Mesendoderm (in vitro differentiated cells): ENCODE data around the gene NIF3L1.

ENCODE experiments used
- DNase-seq: peaks from one replicate; pipeline ENCODE4 v3.0.0; 2013
- H2AK5ac ChIP-seq: 2 replicates; pipeline ENCODE4 v1.6.1; 2013; ENCODE audit warnings: low read length, inconsistent platforms
- H2BK120ac ChIP-seq: 2 replicates; pipeline ENCODE4 v1.6.1; 2013; ENCODE audit warnings: low read depth, mild to moderate bottlenecking, low read length, moderate library complexity, mixed read lengths
- H2BK15ac ChIP-seq: replicated peaks from 2 replicates; pipeline ENCODE4 v1.6.1; 2013; ENCODE audit warnings: low read depth, mild to moderate bottlenecking, moderate library complexity
- H2BK5ac ChIP-seq: 2 replicates; pipeline ENCODE4 v1.6.1; 2013; ENCODE audit warnings: low read length, inconsistent platforms
- H3K18ac ChIP-seq: 2 replicates; pipeline ENCODE4 v1.6.1; 2013; ENCODE audit warnings: mild to moderate bottlenecking, low read length, mixed read lengths
- H3K23ac ChIP-seq: one replicate; pipeline ENCODE4 v1.6.1; 2013; ENCODE audit warnings: low read length
- H3K27ac ChIP-seq: 2 replicates; pipeline ENCODE4 v1.5.1; 2013; ENCODE audit warnings: low read depth, mild to moderate bottlenecking, inconsistent platforms, low read length, moderate library complexity
- H3K27me3 ChIP-seq: 2 replicates; pipeline ENCODE4 v1.6.1; 2013; ENCODE audit warnings: low read length, control low read depth, mild to moderate bottlenecking, inconsistent platforms; ENCODE audit not compliant: insufficient read depth, poor library complexity
- H3K36me3 ChIP-seq: 2 replicates; pipeline ENCODE4 v1.6.1; 2013; ENCODE audit warnings: low read length, inconsistent platforms; ENCODE audit not compliant: control insufficient read depth, insufficient read depth
- H3K4ac ChIP-seq: one replicate; pipeline ENCODE4 v1.6.1; 2013; ENCODE audit warnings: low read depth, mild to moderate bottlenecking, low read length, moderate library complexity
- H3K4me1 ChIP-seq: 2 replicates; pipeline ENCODE4 v1.6.1; 2013; ENCODE audit warnings: low read depth, low read length, inconsistent platforms; ENCODE audit not compliant: control insufficient read depth
- H3K4me2 ChIP-seq: 2 replicates; pipeline ENCODE4 v1.6.1; 2013; ENCODE audit warnings: low read length
- H3K4me3 ChIP-seq: 2 replicates; pipeline ENCODE4 v1.5.1; 2013; ENCODE audit warnings: mild to moderate bottlenecking, low read length
- H3K56ac ChIP-seq: one replicate; pipeline ENCODE4 v1.6.1; 2013; ENCODE audit warnings: low read length
- H3K79me1 ChIP-seq: 2 replicates; pipeline ENCODE4 v1.6.1; 2013; ENCODE audit warnings: low read length, inconsistent platforms
- H3K79me2 ChIP-seq: 2 replicates; pipeline ENCODE4 v1.6.1; 2013; ENCODE audit warnings: mild to moderate bottlenecking, low read length; ENCODE audit not compliant: control insufficient read depth, insufficient read depth
- H3K9ac ChIP-seq: 2 replicates; pipeline ENCODE4 v1.6.1; 2013; ENCODE audit warnings: low read length, inconsistent platforms
- H4K5ac ChIP-seq: one replicate; pipeline ENCODE4 v1.6.1; 2013; ENCODE audit warnings: low read length
- H4K8ac ChIP-seq: one replicate; pipeline ENCODE4 v1.6.1; 2013; ENCODE audit warnings: low read depth, mild to moderate bottlenecking, control low read depth, low read length, moderate library complexity
- WGBS: extraction: QIAGEN DNeasy Blood & Tissue Kit; methylation state at CpG from one replicate; pipeline ENCODE4 v1.1.7; 2013; ENCODE audit warnings: low lambda C conversion rate, missing lambda C conversion rate; ENCODE audit not compliant: insufficient coverage; ENCODE audit errors: extremely low coverage; 5-methylcytosine and 5-hydroxymethylcytosine counted together

The NIF3L1 gene

DNA sequence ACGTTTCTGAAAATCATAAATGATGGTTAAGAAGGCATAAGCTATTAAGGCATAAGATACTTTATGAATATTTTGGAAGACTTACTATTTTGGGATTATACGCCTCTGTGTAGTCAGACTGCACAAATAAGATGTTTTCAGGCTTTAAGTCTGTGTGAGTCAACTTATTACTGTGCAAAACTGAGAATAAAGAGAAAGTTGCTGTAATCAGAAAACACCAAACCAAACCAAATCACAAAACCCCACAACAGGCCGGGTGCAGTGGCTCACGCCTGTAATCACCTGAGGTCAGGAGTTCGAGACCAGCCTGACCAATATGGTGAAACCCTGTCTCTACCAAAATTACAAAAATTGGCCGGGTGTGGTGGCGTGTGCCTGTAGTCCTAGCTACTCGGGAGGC, 32.4 kb upstream of the NIF3L1 start:
- Histone ChIP-seq H3K56ac (no peak overlapping the region), H4K8ac (no peak overlapping the region), H2AK5ac (no peak overlapping the region), H3K36me3 (no peaks in the 10 kb centered on the region), H4K5ac (no peak overlapping the region), H2BK120ac (no peak overlapping the region), H3K4me1 (peaks cover 2% of the 10 kb centered on the region), H3K4me2 (no peak overlapping the region), H2BK5ac (no peak overlapping the region), H3K4me3 (no peak overlapping the region), H2BK15ac (no peak overlapping the region), H3K27ac (no peak overlapping the region), H3K4ac (no peak overlapping the region), H3K9ac (no peak overlapping the region), H3K79me1 (no peaks in the 10 kb centered on the region), H3K27me3 (no peaks in the 10 kb centered on the region), H3K18ac (no peak overlapping the region), H3K23ac (no peak overlapping the region), H3K79me2 (peaks cover 13% of the 10 kb centered on the region)
- no peak for DNase-seq
- WGBS = no CpG with 5 or more reads among the region's 8 CpGs

DNA sequence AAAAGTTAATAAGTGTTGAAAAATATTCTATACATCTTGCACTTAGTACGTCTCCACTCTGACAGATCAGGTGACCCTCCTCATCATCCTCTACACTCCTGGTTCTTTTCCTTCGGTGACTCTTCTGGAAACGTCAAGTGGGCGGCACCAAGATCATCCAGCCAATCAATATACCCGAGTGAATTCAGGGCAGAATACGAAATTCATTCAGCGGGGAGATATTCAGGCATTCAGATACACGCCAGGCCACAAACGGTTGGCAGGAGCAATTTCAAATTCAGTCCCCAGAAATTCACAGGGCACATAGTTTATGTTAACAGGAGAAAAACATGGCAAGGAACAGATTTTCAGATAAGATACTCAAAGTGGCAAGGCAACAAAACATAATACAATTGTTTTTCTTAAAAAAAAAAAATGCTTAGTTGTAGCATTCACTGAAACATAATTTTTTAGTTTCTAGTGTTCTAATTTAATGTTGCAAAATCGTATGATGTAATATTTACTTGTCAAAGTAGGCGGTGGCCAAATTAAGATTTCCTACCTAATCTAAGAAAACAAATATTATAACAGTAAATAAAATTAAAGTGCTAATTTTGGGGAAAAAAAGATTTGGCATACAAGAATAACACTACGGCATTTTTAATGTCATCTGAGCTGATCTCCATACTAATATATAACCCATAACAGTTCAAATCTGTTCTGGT, 28.9 kb upstream of the NIF3L1 start:
- no peak overlapping the region for H3K4me3 ChIP-seq

DNA sequence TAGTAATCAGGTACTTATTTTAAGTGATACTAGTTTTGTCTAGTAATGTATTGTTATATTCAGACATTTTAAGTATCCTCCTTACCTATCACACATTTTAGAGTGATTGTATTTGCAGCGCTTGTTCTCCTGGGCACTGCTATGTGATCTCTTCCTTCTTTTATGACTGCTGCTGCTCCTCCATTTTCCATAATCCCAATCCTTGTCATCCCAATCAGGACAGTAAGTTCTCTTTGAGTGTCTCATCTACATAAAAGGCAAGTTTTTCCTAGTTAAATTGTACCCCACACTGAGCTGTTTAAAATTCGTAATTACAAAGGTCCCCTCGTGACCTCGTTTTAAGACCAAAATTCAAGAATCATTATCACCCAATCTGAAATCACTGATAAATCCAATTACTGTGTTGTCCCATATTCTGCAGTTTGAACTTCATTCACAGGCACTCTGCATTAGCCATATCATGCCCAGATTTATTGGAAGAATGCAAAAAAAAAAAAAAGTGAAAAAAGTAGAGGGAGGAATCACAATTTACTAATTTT, 27.5 kb upstream of the NIF3L1 start:
- Histone ChIP-seq H3K18ac (no peak overlapping the region), H3K23ac (no peak overlapping the region), H3K36me3 (no peaks in the 10 kb centered on the region), H2BK120ac (no peak overlapping the region), H3K79me1 (peaks cover 3% of the 10 kb centered on the region), H3K27ac (no peak overlapping the region), H3K4me2 (peak overlapping the region; percentile 32), H2AK5ac (no peak overlapping the region), H3K4ac (no peak overlapping the region), H3K79me2 (peaks cover 33% of the 10 kb centered on the region), H3K4me3 (no peak overlapping the region), H2BK15ac (no peak overlapping the region), H3K9ac (peak overlapping the region; percentile 46), H4K8ac (no peak overlapping the region), H3K56ac (peak overlapping the region; percentile 26), H2BK5ac (no peak overlapping the region), H4K5ac (no peak overlapping the region), H3K27me3 (no peaks in the 10 kb centered on the region), H3K4me1 (peaks cover 2% of the 10 kb centered on the region)
- no peak for DNase-seq
- no CpG with 5 or more reads among the region's 4 CpGs for WGBS

More for the DNA sequence above, 28.9 kb upstream of the NIF3L1 start:
- Histone ChIP-seq H3K79me2 (peaks cover 33% of the 10 kb centered on the region), H3K27ac (no peak overlapping the region), H3K36me3 (no peaks in the 10 kb centered on the region), H3K79me1 (peaks cover 3% of the 10 kb centered on the region), H2BK15ac (no peak overlapping the region), H2BK5ac (no peak overlapping the region), H3K4me2 (no peak overlapping the region), H3K56ac (no peak overlapping the region), H2AK5ac (no peak overlapping the region), H3K4ac (no peak overlapping the region), H2BK120ac (no peak overlapping the region), H3K23ac (no peak overlapping the region), H3K18ac (no peak overlapping the region), H3K27me3 (no peaks in the 10 kb centered on the region), H3K4me1 (peaks cover 2% of the 10 kb centered on the region), H3K9ac (no peak overlapping the region), H4K5ac (no peak overlapping the region), H4K8ac (no peak overlapping the region)
- peak; percentile 21 for DNase-seq
- no CpG with 5 or more reads among the region's 12 CpGs for WGBS

DNA sequence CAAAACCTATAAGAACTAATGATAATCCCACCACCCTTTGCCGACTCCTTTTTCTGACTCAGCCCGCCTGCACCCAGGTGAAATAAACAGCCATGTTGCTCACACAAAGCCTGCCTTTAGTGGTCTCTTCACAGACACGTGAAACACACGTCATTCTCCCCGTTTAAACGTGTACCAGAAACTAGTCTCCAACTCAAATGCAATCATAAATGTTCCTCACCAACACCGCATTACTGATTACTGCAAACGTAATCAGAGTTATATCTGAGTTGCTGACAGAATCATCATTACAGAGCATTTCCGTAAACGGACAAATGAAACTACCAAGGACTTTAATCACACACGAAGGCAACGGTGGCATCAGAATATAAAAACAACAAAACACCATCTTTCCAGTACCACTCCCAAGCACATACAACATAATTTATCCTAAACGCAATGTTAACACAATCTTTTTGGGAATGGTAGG, 26.6 kb upstream of the NIF3L1 start:
- Histone ChIP-seq H2BK5ac (no peak overlapping the region), H3K36me3 (no peaks in the 10 kb centered on the region), H3K79me2 (peaks cover 33% of the 10 kb centered on the region), H3K79me1 (peaks cover 3% of the 10 kb centered on the region), H3K23ac (no peak overlapping the region), H3K4me2 (peak overlapping the region; percentile 95), H3K27ac (no peak overlapping the region), H2AK5ac (peak overlapping the region; percentile 69), H3K18ac (no peak overlapping the region), H4K8ac (no peak overlapping the region), H4K5ac (no peak overlapping the region), H3K4me3 (peak overlapping the region; percentile 94), H3K9ac (peak overlapping the region; percentile 99), H3K4ac (no peak overlapping the region), H3K4me1 (peaks cover 2% of the 10 kb centered on the region), H2BK120ac (no peak overlapping the region), H3K27me3 (no peaks in the 10 kb centered on the region), H2BK15ac (no peak overlapping the region), H3K56ac (peak overlapping the region; percentile 99)
- WGBS = no CpG with 5 or more reads among the region's 13 CpGs
- peak; percentile 67 for DNase-seq

DNA sequence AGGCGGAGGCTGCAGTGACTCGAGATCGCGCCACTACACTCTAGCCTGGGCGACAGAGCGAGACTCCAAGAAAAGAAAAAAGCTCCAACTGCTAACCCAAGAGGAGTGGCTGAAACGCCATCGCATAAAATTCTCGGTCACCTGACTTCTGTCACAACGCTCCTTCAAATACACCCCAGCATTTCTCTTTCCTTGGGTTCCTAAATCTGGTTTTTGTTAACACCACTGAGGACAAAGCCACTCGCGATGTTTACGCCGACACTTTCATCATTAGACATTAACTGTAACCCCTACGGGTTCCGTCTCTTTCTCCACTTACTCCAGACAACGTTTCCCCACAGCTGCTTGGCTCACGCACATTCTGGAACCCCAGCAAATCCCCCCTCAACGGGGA, 25.4 kb upstream of the NIF3L1 start:
- peak overlapping the region; percentile 99 for H3K9ac ChIP-seq
- H4K5ac ChIP-seq = no peak overlapping the region
- peak overlapping the region; percentile 94 for H3K4me3 ChIP-seq
- peak overlapping the region; percentile 85 for H3K27ac ChIP-seq
- peaks cover 3% of the 10 kb centered on the region for H3K79me1 ChIP-seq
- peak overlapping the region; percentile 40 for H3K4me2 ChIP-seq
- peaks cover 2% of the 10 kb centered on the region for H3K4me1 ChIP-seq
- H2BK5ac ChIP-seq = peak overlapping the region; percentile 80
- H4K8ac ChIP-seq = peak overlapping the region; percentile 98
- H3K79me2 ChIP-seq = peaks cover 33% of the 10 kb centered on the region
- H3K27me3 ChIP-seq = no peaks in the 10 kb centered on the region
- H2AK5ac ChIP-seq = no peak overlapping the region
- H3K4ac ChIP-seq = peak overlapping the region; percentile 92
- no peak overlapping the region for H2BK15ac ChIP-seq
- no peaks in the 10 kb centered on the region for H3K36me3 ChIP-seq
- DNase-seq = peak; percentile 48
- H3K56ac ChIP-seq = peak overlapping the region; percentile 99
- peak overlapping the region; percentile 82 for H3K18ac ChIP-seq
- peak overlapping the region; percentile 76 for H2BK120ac ChIP-seq
- no peak overlapping the region for H3K23ac ChIP-seq
- no CpG with 5 or more reads among the region's 19 CpGs for WGBS
